Testis (tissue), 3 donors: ENCODE measurements around the gene PRPH. TPM values are rescaled to one million over a fixed set of nuclear protein-coding genes. Genes with fewer than 3 reads are reported as not detected.

Experiments used
- DNase-seq: peaks from one replicate; pipeline ENCODE4 v3.0.0-alpha.2; 2019
- H3K27ac ChIP-seq, 2 donors: fragments of 200-600 bp; sonication (generic); one replicate each; pipeline ENCODE4 v1.5.1; 2019
- H3K27me3 ChIP-seq: fragments of 200-600 bp; sonication (generic); one replicate; pipeline ENCODE4 v1.5.1; 2019
- H3K36me3 ChIP-seq: fragments of 200-600 bp; sonication (generic); one replicate; pipeline ENCODE4 v1.5.1; 2017; ENCODE audit warnings: low read depth; ENCODE audit errors: missing control alignments
- H3K4me1 ChIP-seq: fragments of 200-600 bp; sonication (generic); one replicate; pipeline ENCODE4 v1.5.1; 2019
- H3K4me3 ChIP-seq, 2 donors: fragments of 200-600 bp; sonication (generic); one replicate each; pipeline ENCODE4 v1.5.1; 2017 to 2019
- H3K9me3 ChIP-seq: fragments of 200-600 bp; sonication (generic); one replicate; pipeline ENCODE4 v1.5.1; 2017
- POLR2A ChIP-seq: fragments of 450-650 bp; IDR thresholded peaks from one replicate; pipeline ENCODE4 v1.6.1; 2017; ENCODE audit warnings: antibody characterized with exemption, mild to moderate bottlenecking, moderate library complexity
- WGBS, 2 donors: methylation state at CpG; one replicate each; pipeline ENCODE4 v1.1.5; 2018; 5-methylcytosine and 5-hydroxymethylcytosine counted together
- intact Hi-C: fragments of 100-400 bp; cut with DNase I; formaldehyde crosslinking; loops from one replicate; pipeline ENCODE4 v1.15.1; 2023; ENCODE audit warnings: low total_unique reads
- polyA plus RNA-seq: library from polyadenylated mRNA; stranded (reverse); fragments of 350-450 nt; fragmentation: Illumina TruSeq; extraction: RNeasy Lipid Tissue Mini Kit (QIAGEN cat#74804); gene quantifications from one replicate; pipeline ENCODE4 v1.2.3, GENCODE V29; 2014; ENCODE audit warnings: low read depth, low replicate concordance; ENCODE audit not compliant: insufficient read depth
- total RNA-seq, 2 donors: library from RNA; depleted of rRNA; stranded (reverse); fragments of >200 nt; gene quantifications; one replicate each; pipeline ENCODE4 v1.2.3, GENCODE V29; 2016
- TF ChIP-seq, protein P1 (sequence below), 3 experiments: fragments of 450-650 bp in 2 of 3; fragments of 200-600 bp in 1 of 3; sonication (generic) in 1 of 3; IDR thresholded peaks; one replicate each; pipeline ENCODE4 v1.5.1; 2016 to 2019; ENCODE audit warnings: antibody characterized with exemption in 3 of 3, mild to moderate bottlenecking in 2 of 3, moderate library complexity in 1 of 3

Gene PRPH
- total and polyA plus RNA-seq, 3 donors from 2014 or later: 36.5 to 112 (median 50.0) TPM

DNA sequence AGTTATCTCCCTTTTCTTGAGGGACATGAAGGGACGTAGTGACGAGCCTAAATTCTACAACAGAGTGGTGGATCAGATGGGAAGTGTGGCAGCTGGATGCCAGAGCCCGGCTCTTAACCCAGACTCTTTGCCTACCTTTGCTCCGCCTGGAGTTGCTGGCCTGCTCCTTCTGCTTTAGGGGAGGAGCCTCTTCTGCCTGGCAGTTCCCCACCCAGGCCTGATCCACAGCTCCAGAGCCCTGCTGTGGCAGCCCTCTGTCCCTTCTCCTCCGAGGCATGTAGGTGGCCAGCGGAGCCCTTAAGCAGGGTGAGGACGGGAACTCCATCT, 2.3 kb upstream of the PRPH start:
- no peak for DNase-seq
- Histone ChIP-seq H3K27ac (no peak overlapping the region), H3K36me3 (no peaks in the 10 kb centered on the region), H3K9me3 (no peaks in the 10 kb centered on the region), H3K4me1 (peaks cover 18% of the 10 kb centered on the region), H3K4me3 (no peak overlapping the region), H3K27me3 (no peaks in the 10 kb centered on the region)
- intact Hi-C loops: no loop called here
- no peak for TF ChIP-seq POLR2A
- TF ChIP-seq, protein P1, sequence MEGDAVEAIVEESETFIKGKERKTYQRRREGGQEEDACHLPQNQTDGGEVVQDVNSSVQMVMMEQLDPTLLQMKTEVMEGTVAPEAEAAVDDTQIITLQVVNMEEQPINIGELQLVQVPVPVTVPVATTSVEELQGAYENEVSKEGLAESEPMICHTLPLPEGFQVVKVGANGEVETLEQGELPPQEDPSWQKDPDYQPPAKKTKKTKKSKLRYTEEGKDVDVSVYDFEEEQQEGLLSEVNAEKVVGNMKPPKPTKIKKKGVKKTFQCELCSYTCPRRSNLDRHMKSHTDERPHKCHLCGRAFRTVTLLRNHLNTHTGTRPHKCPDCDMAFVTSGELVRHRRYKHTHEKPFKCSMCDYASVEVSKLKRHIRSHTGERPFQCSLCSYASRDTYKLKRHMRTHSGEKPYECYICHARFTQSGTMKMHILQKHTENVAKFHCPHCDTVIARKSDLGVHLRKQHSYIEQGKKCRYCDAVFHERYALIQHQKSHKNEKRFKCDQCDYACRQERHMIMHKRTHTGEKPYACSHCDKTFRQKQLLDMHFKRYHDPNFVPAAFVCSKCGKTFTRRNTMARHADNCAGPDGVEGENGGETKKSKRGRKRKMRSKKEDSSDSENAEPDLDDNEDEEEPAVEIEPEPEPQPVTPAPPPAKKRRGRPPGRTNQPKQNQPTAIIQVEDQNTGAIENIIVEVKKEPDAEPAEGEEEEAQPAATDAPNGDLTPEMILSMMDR (IDR thresholded peaks at IDR 0.05): no peak
- WGBS, 2 donors: 81 to 83% methylated on average over 7 of the region's 7 CpGs

DNA sequence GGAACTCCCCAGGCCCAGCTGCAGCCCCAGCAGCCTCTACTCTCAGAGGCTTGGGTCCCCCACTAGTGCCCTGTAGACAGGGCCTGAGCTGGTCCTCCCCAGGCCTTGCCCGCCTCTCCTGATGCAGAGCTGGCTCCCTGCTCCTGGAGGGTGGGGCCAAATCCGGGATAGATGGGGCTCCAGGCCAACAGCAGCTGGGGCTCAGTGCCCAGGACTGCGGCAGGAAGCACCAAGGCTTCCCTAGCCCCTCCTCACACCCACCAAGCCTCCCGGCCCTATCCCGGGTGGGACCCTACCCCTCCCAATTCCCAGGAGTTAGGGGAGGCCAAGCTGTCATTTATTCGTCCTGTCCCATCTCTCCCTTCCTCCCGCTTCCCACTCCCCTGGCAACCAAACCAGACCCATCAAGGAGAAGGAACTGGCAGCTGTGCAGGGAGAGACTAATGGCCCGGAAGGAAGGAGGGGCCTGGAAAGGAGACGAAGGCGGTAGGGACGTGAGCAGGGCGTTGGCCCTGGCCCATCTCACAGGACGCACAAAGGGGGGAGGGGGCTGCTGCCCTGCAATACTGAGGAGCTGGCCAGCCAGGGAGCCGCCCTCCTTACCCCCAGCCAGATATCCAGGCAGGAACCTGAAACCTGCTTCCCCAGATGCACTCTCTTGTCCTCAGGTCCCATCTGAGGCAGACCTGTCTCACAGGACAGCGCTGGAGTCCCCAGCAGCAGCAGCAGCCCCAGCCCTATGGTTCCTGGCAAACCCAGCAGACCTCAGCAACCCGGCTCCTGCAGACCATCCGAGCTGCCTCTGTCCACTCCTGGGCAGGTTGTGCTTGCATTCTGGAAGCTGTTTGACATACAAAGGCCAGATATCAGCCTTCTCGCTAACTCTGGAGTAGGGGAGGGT, 1.6 kb upstream of the PRPH start:
- 34 to 57% methylated on average over 12 to 18 of the region's 18 CpGs for WGBS, 2 donors
- peaks cover 20% of the 10 kb centered on the region for H3K4me1 ChIP-seq

DNA sequence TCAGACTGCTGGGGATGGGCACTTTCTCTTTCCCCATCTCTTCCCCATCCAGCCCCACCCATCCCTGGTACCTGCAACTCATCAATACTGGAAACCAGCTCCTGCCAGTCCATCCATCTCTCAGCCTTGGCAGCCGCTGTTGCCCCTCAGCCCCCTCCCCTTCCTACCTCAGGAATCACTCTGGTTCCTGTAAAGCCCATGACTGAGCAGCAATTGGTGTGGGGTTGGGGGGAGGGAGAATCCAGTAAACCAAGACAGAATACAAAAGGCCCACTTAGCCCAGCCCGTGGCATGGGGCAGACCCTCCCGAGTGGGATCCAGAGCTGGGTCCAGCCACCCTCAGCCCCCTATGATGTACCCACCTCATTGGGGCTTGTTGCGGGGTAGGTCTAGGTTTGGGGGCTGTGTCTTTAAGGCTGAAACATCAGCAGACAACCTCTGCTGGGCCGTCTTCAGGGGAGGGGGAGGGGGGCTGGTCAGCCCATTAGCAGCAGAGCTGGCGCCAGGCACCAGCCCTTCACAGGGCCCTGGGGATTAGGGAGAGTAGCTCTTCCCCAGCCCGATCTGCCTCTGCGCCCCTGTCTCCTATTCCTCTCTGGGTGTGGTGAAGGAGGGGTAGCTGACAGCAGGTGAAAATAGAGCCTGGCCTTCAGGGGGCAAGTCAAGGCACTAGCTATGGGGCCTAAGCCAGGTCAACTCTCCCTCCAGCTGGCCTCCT, 702 bp upstream of the PRPH start:
- intact Hi-C loops: no loop called here
- Histone ChIP-seq H3K9me3 (no peaks in the 10 kb centered on the region), H3K4me1 (peaks cover 20% of the 10 kb centered on the region), H3K27me3 (no peaks in the 10 kb centered on the region), H3K27ac (no peak overlapping the region), H3K4me3 (no peak overlapping the region), H3K36me3 (no peaks in the 10 kb centered on the region)
- TF ChIP-seq, protein P1 (IDR thresholded peaks at IDR 0.05): no peak
- no peak for TF ChIP-seq POLR2A
- no peak for DNase-seq
- WGBS, 2 donors: 74 to 83% methylated on average over 3 to 8 of the region's 8 CpGs

More for the DNA sequence above, 1.6 kb upstream of the PRPH start:
- no peaks in the 10 kb centered on the region for H3K9me3 ChIP-seq
- DNase-seq: peak; percentile 23
- H3K36me3 ChIP-seq: no peaks in the 10 kb centered on the region
- no peaks in the 10 kb centered on the region for H3K27me3 ChIP-seq
- no peak overlapping the region for H3K4me3 ChIP-seq
- TF ChIP-seq, protein P1 (IDR thresholded peaks at IDR 0.05): no peak
- no peak for TF ChIP-seq POLR2A
- intact Hi-C loops: no loop called here
- no peak overlapping the region for H3K27ac ChIP-seq

DNA sequence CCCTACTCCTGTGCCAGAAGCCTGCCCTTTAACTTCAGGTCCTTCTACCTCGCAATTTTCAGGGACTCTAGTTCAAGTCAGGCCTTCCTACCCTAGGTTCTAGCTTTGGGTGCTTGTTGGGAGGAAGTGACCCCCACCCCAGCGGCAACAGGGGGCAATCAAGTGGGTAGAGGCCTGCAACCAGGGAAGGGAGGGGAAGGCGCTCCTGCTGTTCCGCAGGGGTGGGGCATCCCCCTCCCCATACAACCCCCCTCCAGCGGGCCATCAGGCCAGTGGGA, 204 bp upstream of the PRPH start:
- H3K27me3 ChIP-seq: no peaks in the 10 kb centered on the region
- DNase-seq: no peak
- intact Hi-C loops: no loop called here
- H3K4me3 ChIP-seq: peak overlapping the region; percentile 20 to 38
- no peaks in the 10 kb centered on the region for H3K9me3 ChIP-seq
- 51% methylated on average over 5 of the region's 5 CpGs; no CpG with 5 or more reads in 1 of the 2 donors for WGBS, 2 donors
- no peak overlapping the region for H3K27ac ChIP-seq
- TF ChIP-seq, protein P1 (IDR thresholded peaks at IDR 0.05): no peak
- no peak for TF ChIP-seq POLR2A
- peaks cover 20% of the 10 kb centered on the region for H3K4me1 ChIP-seq
- no peaks in the 10 kb centered on the region for H3K36me3 ChIP-seq
